ENCODE data around the gene TTYH3. TPM values are rescaled to one million over a fixed set of nuclear protein-coding genes. Genes with fewer than 3 reads are reported as not detected.
"Not testable (repeated sequence)": the region's sequence is repeated elsewhere in the genome, so short reads cannot be mapped to it uniquely, and the experiment has no call there.

Gene TTYH3
- total and polyA plus RNA-seq, 2 of the 13 experiments (the other 11 are each of a cell fraction or from before 2014, with no cell fraction given) = 26.3 to 50.0 TPM

DNA sequence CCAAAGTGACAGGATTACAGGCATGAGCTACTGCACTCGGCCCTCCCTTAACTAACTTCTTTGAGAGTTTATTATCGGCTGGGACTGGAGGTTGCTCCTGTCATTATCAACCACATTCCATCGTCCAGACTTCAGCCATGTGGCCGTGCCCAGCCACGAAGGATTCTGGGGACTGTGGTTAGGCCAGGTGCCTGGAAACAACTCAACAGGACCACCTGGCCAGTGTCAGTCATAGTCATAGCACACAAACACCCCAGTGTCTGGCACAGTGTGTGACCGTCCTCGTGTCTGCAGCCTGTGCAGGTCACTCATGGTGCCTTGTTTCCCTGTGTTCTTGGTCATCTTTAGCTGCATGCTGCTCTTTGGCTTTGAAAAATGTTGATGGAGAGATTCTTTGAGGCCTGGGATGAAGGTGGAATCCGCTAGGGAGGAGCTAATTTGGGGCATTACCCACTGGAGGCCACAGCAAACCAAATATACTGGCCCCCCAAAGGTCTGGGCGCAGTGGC is 43.5 kb downstream of the TTYH3 start:
- ChIA-PET CTCF (ENCODE audit: low intra/inter-chr PET ratio, low total read pairs) (no interaction called here), POLR2A (no interaction called here)
- H3K4me1 ChIP-seq (ENCODE audit: insufficient read depth, low read length) = peaks cover 14% of the 10 kb centered on the region
- FAIRE-seq (no peak), DNase-seq (ENCODE audit: low spot score) (no peak), ATAC-seq (no peak)
- H3K79me2 ChIP-seq (ENCODE audit: insufficient read depth, low read length) = no peaks in the 10 kb centered on the region
- no peaks in the 10 kb centered on the region for H4K20me1 ChIP-seq (ENCODE audit: insufficient read depth, low read length)
- H3K4me3 ChIP-seq (replicated peaks in 1 of 3; ENCODE audit: insufficient read depth in 1 of 3, low read depth in 2 of 3, low read length in 3 of 3) = no peak overlapping the region
- in situ Hi-C loops (cut with HindIII; ENCODE audit: extremely low pct_ligation_motif_present, low pct_unique_long_range_greater_than_20kb) (no loop called here), intact Hi-C loops (cut with micrococcal nuclease; ENCODE audit: unreplicated experiment) (no loop called here)
- H3K36me3 ChIP-seq (replicated peaks in 1 of 2; ENCODE audit: control insufficient read depth in 1 of 2, insufficient read depth in 2 of 2, low read length in 2 of 2) = no peaks in the 10 kb centered on the region
- H3K9ac ChIP-seq (ENCODE audit: insufficient read depth, low read depth, low read length) = no peak overlapping the region
- whole genome bisulfite sequencing (ENCODE audit: low lambda C conversion rate) = 30% methylated on average over 7 of the region's 9 CpGs
- peaks cover 0 to 19% of the 10 kb centered on the region in 2 experiments for H3K27me3 ChIP-seq (ENCODE audit: control insufficient read depth in 1 of 2, insufficient read depth in 2 of 2, low read length in 2 of 2)
- no peak overlapping the region for H3K27ac ChIP-seq (ENCODE audit: extremely low read length, insufficient read depth, low read length)
- H3K4me2 ChIP-seq (ENCODE audit: low read depth, low read length) = no peak overlapping the region
- TF ChIP-seq, protein P1, sequence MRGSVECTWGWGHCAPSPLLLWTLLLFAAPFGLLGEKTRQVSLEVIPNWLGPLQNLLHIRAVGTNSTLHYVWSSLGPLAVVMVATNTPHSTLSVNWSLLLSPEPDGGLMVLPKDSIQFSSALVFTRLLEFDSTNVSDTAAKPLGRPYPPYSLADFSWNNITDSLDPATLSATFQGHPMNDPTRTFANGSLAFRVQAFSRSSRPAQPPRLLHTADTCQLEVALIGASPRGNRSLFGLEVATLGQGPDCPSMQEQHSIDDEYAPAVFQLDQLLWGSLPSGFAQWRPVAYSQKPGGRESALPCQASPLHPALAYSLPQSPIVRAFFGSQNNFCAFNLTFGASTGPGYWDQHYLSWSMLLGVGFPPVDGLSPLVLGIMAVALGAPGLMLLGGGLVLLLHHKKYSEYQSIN (CRISPR knock-in tag; IDR thresholded peaks at IDR 0.05; ENCODE audit: borderline replicate concordance) = no peak
- no peak for TF ChIP-seq ZNF780A (CRISPR knock-in tag; IDR thresholded peaks at IDR 0.05)
- TF ChIP-seq, protein P2, sequence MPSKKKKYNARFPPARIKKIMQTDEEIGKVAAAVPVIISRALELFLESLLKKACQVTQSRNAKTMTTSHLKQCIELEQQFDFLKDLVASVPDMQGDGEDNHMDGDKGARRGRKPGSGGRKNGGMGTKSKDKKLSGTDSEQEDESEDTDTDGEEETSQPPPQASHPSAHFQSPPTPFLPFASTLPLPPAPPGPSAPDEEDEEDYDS (CRISPR knock-in tag; IDR thresholded peaks at IDR 0.05) = no peak
- TF ChIP-seq ZNF672 (CRISPR knock-in tag; IDR thresholded peaks at IDR 0.05) = no peak
- no peak for TF ChIP-seq ZNF605 (CRISPR knock-in tag; IDR thresholded peaks at IDR 0.05)
- no peak for TF ChIP-seq ZNF883 (CRISPR knock-in tag; IDR thresholded peaks at IDR 0.05; ENCODE audit: not compliant biosample characterization)
- TF ChIP-seq, protein P3, sequence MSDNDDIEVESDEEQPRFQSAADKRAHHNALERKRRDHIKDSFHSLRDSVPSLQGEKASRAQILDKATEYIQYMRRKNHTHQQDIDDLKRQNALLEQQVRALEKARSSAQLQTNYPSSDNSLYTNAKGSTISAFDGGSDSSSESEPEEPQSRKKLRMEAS (IDR thresholded peaks at IDR 0.05) = no peak
- TF ChIP-seq SSRP1 (CRISPR knock-in tag; IDR thresholded peaks at IDR 0.05) = no peak
- BruUV-seq (replicated peaks) = no TSS peak
- H3K9me3 ChIP-seq (ENCODE audit: low read length) = no peaks in the 10 kb centered on the region
- no peak overlapping the region for H2AFZ ChIP-seq (ENCODE audit: low read length)

DNA sequence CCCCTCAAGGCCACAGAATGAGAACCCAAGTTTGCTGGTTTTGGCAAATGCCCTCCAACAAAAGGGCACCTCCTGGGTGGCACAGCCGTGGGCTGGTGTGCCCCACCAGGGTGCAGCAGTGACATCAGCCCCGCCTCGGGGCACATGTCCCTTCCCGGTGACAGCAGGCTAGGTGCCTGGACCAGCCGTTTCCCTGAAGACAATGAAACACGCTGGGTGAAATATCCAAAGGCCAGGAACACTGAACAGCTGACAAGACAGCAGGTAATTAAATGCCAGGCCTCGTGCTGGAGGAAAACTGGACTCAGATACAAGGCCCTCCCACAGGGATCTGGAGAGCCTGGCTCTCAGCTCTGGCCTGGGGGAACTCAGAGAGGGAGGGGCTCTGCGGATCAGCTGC is 44.8 kb downstream of the TTYH3 start:
- CTCF ChIA-PET (ENCODE audit: low intra/inter-chr PET ratio, low total read pairs); POLR2A ChIA-PET; H4K20me1 ChIP-seq (ENCODE audit: insufficient read depth, low read length); FAIRE-seq; H2AFZ ChIP-seq (ENCODE audit: low read length); H3K9me3 ChIP-seq (ENCODE audit: low read length); H3K79me2 ChIP-seq (ENCODE audit: insufficient read depth, low read length); H3K4me2 ChIP-seq (ENCODE audit: low read depth, low read length); in situ Hi-C loops (cut with HindIII; ENCODE audit: extremely low pct_ligation_motif_present, low pct_unique_long_range_greater_than_20kb); ATAC-seq; H3K27ac ChIP-seq (ENCODE audit: extremely low read length, insufficient read depth, low read length); intact Hi-C loops (cut with micrococcal nuclease; ENCODE audit: unreplicated experiment); H3K9ac ChIP-seq (ENCODE audit: insufficient read depth, low read depth, low read length); H3K4me3 ChIP-seq (replicated peaks in 1 of 3; ENCODE audit: insufficient read depth in 1 of 3, low read depth in 2 of 3, low read length in 3 of 3); DNase-seq (ENCODE audit: low spot score); BruUV-seq (replicated peaks); H3K36me3 ChIP-seq (replicated peaks in 1 of 2; ENCODE audit: control insufficient read depth in 1 of 2, insufficient read depth in 2 of 2, low read length in 2 of 2); H3K4me1 ChIP-seq (ENCODE audit: insufficient read depth, low read length): not testable (repeated sequence)
- 0% methylated on average over 1 of the region's 8 CpGs for WGBS (ENCODE audit: low lambda C conversion rate)
- H3K27me3 ChIP-seq (ENCODE audit: control insufficient read depth in 1 of 2, insufficient read depth in 2 of 2, low read length in 2 of 2) = peaks cover 0 to 28% of the 10 kb centered on the region in 2 experiments; a peak in 4 of 5 replicates

- BruUV-seq (replicated peaks); H3K79me2 ChIP-seq (ENCODE audit: insufficient read depth, low read length); CTCF ChIA-PET (ENCODE audit: low intra/inter-chr PET ratio, low total read pairs); H3K4me3 ChIP-seq (replicated peaks in 1 of 3; ENCODE audit: insufficient read depth in 1 of 3, low read depth in 2 of 3, low read length in 3 of 3); H3K4me2 ChIP-seq (ENCODE audit: low read depth, low read length); ATAC-seq; H3K36me3 ChIP-seq (replicated peaks in 1 of 2; ENCODE audit: control insufficient read depth in 1 of 2, insufficient read depth in 2 of 2, low read length in 2 of 2); DNase-seq (ENCODE audit: low spot score); H3K9me3 ChIP-seq (ENCODE audit: low read length); H3K27ac ChIP-seq (ENCODE audit: extremely low read length, insufficient read depth, low read length); intact Hi-C loops (cut with micrococcal nuclease; ENCODE audit: unreplicated experiment); POLR2A ChIA-PET; FAIRE-seq; H3K9ac ChIP-seq (ENCODE audit: insufficient read depth, low read depth, low read length); H4K20me1 ChIP-seq (ENCODE audit: insufficient read depth, low read length); H2AFZ ChIP-seq (ENCODE audit: low read length); in situ Hi-C loops (cut with HindIII; ENCODE audit: extremely low pct_ligation_motif_present, low pct_unique_long_range_greater_than_20kb): not testable (repeated sequence)
- H3K27me3 ChIP-seq (ENCODE audit: control insufficient read depth in 1 of 2, insufficient read depth in 2 of 2, low read length in 2 of 2) = peaks cover 3 to 43% of the 10 kb centered on the region in 2 experiments; a peak in 4 of 5 replicates
- 50% methylated on average over 8 of the region's 15 CpGs for WGBS (ENCODE audit: low lambda C conversion rate)
- H3K4me1 ChIP-seq (ENCODE audit: insufficient read depth, low read length) = peaks cover 15% of the 10 kb centered on the region
These were observed 46.7 kb downstream of the TTYH3 start for GRCh38 chr7:2678454-2678853.

Measured in HepG2 (cell line).